CD4-positive, alpha-beta T cell treated with Interferon alpha-2 for 1 hour (primary cell): ENCODE data around the gene B2M.
"Not testable (repeated sequence)": the region's sequence is repeated elsewhere in the genome, so short reads cannot be mapped to it uniquely, and the experiment has no call there.

Experiments
- DNase-seq, 2 donors: peaks; one replicate each; pipeline ENCODE4 v3.0.0-alpha.2; 2020 to 2022

The B2M gene

DNA sequence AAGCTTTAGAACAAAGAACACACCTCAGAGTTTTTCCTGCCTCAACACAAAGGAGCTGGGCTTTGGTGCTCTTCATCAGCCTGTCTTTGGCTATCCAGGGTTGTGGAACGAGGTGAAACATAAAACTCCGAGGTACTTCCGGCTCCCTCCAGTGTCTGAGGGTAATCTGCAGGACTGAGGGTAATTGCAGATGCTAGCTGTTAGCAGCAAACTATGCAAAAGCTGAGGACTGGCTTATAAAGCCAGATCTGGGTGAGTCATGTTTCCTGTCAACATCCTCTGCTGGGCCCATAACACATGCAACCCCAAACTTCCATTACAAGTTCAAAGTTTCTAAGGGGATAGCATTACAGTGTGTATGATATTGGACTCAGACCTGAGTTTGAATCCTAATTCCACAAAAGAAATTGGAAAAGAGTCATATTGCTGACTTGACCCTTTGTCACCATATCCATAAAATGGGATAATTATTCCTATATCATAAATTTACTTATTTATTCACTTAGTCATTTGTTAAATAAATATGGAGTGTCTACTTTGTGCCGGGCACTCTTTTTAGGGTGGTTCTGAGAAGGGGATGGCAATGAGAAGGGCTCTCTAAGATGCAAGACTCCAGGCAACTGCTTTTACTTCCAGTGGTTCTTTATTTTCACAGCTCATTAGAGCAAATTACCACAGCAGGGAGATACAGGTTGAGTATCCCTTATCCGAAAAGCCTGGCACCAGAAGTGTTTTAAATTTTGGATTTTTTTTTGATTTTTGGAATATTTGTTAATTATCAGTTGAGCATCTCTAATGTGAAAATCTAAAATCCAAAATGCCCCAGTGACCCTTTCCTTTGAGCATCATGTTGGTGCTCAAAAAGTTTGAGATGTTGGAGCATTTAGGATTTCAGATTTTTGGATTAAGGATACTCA lies 15.5 kb downstream of the B2M start:
- DNase-seq = peak; percentile 88 to 93

DNA sequence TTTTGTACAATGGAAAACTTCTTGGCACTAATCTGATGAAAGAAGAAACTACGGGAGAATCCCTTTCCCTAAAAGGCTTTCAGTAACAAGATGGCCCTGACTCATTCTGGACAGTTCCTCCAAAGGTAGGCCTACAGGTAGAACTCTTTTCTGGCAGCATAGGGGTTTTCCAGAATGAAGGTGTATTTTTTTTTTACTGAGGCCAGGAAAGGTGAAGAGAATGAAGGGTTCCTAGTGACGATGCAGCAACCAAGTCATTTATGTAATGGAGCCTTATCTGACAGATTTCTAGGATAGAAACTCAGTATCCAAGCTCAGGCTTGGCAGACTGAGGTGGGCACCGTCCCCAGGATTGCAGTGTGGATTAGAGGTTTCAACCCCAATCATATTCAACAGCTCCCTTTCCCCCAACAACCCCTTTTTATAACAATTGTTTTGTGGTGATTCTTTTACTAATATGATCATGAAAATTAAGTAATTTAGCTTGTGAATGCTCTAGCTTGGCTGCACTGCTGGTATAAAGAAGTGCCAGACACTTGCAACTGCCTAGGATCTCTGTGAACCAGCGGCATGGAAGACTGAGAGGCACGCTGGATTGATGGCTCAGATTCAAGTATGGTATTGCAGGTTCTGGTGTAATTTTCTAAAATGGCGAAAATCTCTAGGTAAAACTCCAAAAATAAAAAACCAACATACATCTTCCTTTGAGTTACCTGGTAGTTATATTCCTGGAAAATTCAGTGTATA lies 16.3 kb downstream of the B2M start:
- peak in 1 of 2 donors; percentile 75 for DNase-seq

DNA sequence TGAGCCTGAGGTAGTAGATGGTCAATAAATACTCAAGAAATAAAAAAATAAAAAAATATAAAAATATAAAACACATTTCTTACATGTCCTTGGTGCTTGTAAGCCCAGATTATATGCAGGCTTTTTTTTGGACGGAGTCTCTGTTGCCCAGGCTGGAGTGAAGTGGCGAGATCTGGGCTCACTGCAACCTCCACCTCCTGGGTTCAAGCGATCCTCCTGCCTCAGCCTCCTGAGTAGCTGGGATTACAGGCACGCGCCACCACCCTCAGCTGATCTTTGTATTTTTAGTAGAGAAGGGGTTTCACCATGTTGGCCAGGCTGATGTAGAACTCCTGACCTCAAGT lies 16.9 kb downstream of the B2M start:
- not testable (repeated sequence) for DNase-seq

DNA sequence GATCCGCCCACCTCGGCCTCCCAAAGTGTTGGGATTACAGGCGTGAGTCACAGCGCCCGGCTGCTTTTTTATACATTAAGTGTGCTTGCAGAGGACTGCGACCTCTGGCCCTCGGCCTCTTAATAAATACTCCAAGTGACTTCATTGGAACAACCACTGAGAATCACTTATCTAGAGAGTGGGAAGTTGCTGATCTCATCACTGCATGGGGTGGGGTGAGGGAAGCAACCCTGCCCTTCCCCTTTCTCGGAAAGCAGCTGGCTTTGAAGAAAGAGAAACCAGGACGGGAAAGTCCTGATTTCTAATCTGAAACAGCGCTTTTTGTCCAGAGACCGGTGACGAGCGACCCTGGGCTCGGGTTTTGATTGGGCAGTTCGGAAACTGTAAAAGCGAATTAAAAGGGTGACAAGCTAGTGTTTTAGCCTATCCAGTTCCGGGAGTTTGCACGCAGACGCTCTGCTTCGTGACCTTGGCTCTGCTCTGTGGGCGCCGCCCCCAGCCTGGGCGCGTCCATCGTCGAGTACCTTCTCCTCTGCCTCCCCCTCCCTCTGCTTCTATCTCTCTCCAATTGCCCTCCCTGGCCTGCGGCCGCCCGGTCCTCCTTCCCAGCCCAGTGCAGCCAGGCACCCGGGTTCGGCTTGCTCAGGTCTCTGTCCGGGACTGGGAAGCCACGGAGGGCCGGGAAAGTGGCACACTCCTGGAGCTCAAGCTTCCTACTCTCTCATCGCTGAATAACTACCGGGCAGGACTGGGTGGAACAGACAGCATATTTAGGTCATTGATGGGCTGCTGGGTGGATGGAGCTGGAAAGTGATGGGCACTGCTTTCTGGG lies 17.5 kb downstream of the B2M start:
- DNase-seq = peak; percentile 99 to 100

DNA sequence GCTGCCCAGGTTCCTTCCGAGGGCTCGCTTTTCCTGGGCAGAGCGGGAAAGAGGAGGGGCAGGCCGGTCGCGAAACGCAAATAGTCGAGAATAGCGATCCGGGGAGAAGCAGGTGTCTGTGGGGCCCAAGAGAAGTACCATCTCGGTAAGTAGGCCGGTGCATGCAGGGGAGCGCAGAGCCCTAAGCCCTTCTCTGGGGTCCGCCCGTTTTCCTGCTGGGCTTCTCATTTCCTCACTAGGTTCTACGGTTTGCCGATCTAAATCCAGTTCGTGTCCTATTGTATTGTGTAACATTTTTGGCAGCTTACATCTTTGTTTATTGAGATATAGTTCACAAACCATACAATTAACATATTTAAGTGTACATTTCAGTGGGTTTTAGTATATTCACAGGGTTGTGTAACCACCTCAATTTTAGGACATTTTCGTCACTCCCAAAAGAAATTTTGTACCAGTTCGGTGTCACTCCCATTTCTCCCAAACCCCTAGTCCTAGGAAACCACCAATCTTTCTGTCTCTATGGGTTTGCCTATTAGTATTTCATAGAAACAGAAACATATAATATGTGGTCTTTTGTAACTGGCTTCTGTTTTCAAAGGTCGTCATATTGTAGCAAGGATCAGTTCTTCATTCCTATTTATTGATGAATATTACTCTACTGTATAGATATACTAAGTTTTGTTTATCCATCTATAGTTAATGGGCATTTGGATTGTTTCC lies 18.3 kb downstream of the B2M start:
- DNase-seq = peak; percentile 62 to 70

DNA sequence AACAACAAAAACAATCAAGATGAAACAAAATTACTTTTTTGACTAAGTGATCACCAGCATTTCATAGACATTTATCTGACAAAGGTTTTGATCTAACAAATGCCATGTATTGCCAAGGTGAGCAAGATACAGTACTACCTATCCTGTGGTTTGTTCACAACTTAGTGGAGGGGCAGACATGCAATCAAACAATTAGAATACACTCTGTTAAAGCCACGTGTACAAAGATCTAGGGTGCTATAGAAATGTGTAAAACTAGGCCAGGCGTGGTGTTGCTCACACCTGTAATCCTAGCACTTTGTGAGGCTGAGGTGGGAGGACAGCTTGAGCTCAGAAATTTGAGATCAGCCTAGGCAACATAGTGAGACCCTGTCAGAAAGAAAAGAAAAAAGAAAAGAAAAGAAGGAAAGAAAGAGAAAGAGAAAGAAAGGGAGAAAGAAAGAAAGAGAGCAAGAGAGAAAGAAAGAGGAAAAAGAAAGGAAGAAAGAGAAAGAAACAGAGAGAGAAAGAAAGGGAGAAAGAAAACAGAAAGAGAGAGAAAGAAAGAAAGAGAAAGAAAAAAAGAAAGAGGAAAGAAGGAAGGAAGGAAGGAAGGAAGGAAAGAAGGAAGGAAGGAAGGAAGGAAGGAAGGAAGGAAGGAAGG lies 23.6 kb downstream of the B2M start:
- DNase-seq = peak in 1 of 2 donors; percentile 39

DNA sequence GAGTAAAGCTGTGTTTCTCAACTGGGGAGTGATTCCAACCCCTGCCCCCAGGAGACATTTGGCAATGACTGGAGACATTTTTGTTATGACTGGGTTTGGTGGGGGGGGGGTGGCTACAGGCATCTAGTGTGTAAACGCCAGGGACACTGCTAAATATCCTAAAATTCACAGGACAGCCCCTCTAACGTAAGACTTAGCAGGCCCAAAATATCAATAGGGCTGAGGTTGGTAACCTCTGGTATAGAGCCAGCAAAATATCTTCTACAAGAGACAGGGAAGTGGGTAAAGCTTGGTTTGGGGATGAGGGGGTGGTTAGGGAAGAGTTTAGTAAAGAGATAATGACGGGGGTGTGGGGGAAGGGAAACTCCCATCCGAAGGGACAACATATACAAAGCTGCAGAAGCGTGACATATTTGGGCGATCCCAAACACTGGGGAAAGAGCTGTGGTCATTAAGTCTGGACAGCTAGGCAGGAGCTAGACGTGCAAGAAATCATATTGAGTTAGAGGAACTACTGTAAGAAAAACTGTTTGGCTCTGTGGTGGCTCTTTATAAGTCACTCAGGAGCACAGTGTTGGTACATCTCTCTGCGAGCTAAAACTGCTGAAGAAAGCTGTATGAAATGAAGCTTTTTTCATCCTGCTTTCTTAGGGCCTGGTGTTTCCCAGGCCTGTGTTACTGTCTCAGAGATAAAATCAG lies 24.3 kb downstream of the B2M start:
- DNase-seq = peak; percentile 49 to 63

DNA sequence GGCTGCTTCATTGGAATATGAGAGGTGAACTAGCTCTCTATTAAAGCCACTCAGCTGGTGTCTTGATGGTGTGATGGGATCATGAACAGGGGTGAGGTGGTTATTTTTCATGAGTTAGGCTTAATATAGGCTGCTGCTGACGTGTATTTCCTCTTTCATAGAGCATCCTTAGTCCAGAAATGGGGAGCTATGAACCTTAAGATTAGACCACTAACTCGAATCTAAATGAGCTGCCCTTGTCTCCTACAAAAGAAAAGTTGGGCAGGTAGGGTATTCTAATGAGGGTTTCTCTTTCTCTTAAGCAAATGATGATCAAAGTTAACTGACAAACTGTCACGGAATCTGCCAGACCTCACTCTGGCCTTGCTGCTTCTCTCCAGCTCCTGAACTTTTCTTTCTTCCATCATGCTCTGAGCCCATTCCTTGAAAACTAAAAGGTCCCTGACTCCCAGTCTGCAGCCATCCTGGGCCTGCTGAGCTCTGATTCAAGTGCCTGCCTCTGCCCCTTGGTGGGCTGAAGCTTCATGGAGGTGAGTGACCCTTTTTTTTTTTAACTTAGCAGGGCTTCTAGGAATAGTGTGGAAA lies 25.0 kb downstream of the B2M start, which contains the start of gene TRIM69:
TRIM69 (plus strand) TSS at position 348 of the 585 bp plus-strand sequence; CDS start at position 525, 177 bp downstream.
- no peak for DNase-seq

DNA sequence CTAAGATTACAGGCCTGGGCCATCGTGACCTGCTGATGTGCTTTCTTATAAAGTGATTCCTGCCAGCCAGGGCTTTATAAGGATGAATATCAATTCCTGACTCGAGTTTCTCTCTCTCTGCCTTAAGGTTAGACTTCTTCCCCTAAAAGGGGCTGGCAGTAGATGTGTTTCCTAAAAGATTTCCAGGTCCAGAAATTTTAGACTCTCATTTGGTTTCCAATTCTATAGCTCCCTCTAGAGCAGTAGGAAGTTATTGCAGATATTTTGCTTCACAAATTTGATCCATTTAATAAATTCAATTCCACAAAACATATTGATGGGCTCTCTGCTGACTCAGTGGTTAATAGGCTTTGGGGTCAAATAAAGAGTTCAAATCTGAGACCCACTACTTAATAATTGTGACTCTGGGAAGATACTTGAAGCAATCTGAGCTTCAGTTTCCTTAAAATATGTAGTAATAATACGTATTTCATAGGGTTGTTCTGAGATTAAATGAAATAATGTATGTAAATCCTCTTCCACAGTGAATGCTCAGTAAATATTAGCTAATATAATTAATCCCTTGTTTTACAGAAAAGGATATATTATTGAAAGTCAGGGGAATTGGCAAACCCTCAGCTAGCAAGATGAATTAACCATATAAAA lies 27.1 kb downstream of the B2M start:
- peak in 1 of 2 donors; percentile 75 for DNase-seq

DNA sequence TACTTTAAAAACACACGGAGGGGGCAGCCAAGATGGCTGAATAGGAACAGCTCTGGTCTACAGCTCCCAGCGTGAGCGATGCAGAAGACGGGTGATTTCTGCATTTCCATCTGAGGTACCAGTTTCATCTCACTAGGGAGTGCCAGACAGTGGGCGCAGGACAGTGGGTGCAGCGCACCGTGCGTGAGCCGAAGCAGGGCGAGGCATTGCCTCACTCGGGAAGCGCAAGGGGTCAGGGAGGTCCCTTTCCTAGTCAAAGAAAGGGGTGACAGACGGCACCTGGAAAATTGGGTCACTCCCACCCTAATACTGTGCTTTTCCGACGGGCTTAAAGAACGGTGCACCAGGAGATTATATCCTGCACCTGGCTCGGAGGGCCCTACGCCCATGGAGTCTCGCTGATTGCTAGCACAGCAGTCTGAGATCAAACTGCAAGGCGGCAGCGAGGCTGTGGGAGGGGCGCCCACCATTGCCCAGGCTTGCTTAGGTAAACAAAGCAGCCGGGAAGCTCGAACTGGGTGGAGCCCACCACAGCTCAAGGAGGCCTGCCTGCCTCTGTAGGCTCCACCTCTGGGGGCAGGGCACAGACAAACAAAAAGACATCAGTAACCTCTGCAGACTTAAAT lies 28.0 kb downstream of the B2M start:
- DNase-seq = peak in 1 of 2 donors; percentile 30

DNA sequence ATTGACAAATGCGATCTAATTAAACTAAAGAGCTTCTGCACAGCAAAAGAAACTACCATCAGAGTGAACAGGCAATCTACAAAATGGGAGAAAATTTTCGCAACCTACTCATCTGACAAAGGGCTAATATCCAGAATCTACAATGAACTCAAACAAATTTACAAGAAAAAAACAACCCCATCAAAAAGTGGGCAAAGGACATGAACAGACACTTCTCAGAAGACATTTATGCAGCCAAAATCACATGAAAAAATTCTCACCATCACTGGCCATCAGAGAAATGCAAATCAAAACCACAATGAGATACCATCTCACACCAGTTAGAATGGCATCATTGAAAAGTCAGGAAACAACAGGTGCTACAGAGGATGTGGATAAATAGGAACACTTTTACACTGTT lies 32.1 kb downstream of the B2M start:
- DNase-seq = not testable (repeated sequence)

DNA sequence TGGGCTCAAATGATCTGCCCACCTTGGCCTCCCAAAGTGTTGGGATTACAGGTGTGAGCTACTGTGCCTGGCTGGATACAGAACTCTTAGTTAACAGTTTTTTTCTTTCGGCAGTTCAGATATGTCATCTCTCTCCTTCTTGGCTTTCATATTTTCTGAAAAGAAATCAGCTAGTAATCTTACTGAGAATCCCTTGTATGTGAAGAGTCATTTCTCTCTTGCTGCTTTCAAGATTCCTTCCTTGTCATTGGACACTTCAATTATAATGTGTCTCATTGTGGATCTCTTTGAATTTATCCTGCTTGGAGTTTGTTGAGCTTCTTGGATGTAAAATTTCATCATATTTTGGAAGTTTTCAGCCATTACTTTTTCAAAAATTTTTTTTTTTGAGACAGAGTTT lies 42.0 kb downstream of the B2M start:
- no peak for DNase-seq

DNA sequence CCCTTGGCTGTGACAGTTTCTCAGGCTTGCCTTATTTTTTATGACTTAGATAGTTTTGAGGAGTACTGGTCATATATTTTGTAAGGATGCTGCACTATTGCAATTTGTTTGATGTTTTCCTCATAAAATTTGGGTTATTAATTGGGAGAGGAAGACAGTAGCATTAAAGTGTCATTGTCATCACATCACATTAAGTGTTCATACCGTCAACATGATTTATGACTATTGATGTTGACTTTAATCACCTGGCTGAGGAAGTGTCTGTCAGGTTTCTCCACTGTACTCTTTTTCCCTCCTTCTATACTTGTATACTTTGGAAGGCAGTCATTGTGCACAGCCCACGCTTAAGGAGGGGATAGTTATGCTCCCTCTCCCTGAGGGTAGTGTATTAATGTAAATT lies 51.9 kb downstream of the B2M start:
- DNase-seq = no peak

DNA sequence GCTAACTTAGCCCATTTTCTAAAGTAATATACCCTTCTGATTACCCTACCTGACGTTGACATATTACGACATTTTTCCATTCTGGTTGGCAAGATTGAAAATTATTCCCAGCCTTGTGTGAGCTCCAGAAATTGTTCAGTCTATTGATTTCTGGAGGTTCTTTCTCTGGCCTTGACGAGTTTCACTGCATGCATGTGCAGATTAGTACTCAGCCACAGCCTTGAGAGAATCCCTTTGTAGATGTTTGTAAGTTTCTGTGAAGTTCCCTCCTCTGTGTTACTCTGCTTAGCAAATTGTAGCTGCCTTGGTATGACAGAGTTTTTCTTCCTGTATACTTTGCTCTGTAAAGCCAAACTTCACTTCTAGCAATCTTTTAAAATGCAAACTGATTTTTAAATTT lies 52.5 kb downstream of the B2M start:
- DNase-seq = no peak

DNA sequence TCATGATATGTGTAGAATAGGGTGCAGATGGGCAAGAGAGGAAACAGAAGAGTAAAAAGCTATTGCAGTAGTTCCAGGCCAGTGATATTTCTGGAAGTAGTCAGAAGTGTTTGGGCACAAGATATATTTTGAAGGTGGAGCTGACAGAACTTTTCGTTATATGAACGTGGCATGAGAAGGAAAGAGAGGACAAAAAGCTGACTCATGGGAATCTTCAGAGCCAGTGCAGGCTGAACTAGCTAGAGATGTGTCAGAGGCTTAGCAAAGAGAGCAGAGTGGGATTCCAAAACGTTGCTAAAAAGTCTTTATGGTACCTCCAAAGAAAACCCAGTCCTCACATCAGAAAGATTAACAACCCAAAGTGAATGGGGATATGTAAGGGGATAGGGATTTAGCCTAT lies 53.7 kb downstream of the B2M start:
- no peak for DNase-seq
